Measurements from ENCODE around the gene CAMK2B.

- TF ChIP-seq GATA2 (IDR thresholded peaks at IDR 0.05; ENCODE audit: low read depth, low read length) = no peak
- no peak for TF ChIP-seq GATA3 (IDR thresholded peaks at IDR 0.05; ENCODE audit: low read depth, low read length)
These were observed 84.3 kb downstream of the CAMK2B start for GRCh38 chr7:44240983-44241510.
